Daoy (cell line): ENCODE data around the gene UBE2V1. TPM values are rescaled to one million over a fixed set of nuclear protein-coding genes. Genes with fewer than 3 reads are reported as not detected.
"Not testable (repeated sequence)": the region's sequence is repeated elsewhere in the genome, so short reads cannot be mapped to it uniquely, and the experiment has no call there.

Experiments
- DNase-seq: peaks from one replicate; pipeline ENCODE4 v3.0.0-alpha.2; 2015; ENCODE audit warnings: low read depth
- total RNA-seq: library from RNA; depleted of rRNA; stranded (reverse); fragments of >200 nt; shearing (Covaris generic); gene quantifications from 2 replicates; pipeline ENCODE4 v1.2.3, GENCODE V29; 2014

The UBE2V1 gene
- total RNA-seq, 1 experiment from 2014 or later: 35.8 TPM

GRCh38 chr20:50096237-50096636, 16.7 kb downstream of the UBE2V1 start:
- DNase-seq: no peak

GRCh38 chr20:50095476-50096078, 17.4 kb downstream of the UBE2V1 start:
- no peak for DNase-seq

DNA sequence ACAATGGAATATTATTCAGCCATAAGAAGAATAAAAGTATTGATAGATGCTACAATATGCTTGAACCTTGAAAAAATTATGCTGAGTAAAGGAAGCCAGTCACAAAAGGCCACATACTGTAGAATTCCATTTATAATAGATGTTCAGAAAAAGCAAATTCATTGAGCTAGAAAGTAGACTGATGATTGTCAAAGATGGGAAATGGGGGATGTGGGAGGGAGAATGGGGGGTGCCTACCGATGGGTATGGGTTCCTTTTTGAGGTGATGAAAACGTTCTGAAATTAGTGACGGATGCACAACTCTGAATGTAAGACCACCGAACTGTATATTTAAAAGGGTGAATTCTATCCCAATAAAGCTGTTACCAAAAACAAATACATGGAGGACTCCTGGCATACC, 18.4 kb downstream of the UBE2V1 start:
- DNase-seq: no peak

DNA sequence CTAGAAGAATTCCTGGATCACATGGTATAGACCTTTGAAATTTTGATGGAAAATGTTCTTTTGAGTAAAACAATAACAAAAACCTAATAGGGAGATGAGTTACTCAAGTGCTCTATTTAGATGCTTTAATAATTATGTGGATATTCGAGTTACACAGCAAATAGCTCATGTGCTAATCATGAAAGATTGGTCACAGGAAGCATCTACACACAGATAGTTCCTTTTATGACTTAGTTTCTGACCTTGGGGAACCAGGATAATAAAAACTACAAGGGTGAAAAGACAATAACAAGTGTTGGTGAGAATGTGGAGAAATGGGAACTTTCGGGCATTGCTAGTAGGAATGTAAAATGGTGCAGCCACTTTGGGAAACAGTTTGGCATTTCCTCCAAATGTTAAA, 19.7 kb downstream of the UBE2V1 start:
- DNase-seq: no peak

GRCh38 chr20:50092436-50092835, 20.5 kb downstream of the UBE2V1 start:
- no peak for DNase-seq

- no peak for DNase-seq
Measured at GRCh38 chr20:50089787-50090177, 23.2 kb downstream of the UBE2V1 start.

DNA sequence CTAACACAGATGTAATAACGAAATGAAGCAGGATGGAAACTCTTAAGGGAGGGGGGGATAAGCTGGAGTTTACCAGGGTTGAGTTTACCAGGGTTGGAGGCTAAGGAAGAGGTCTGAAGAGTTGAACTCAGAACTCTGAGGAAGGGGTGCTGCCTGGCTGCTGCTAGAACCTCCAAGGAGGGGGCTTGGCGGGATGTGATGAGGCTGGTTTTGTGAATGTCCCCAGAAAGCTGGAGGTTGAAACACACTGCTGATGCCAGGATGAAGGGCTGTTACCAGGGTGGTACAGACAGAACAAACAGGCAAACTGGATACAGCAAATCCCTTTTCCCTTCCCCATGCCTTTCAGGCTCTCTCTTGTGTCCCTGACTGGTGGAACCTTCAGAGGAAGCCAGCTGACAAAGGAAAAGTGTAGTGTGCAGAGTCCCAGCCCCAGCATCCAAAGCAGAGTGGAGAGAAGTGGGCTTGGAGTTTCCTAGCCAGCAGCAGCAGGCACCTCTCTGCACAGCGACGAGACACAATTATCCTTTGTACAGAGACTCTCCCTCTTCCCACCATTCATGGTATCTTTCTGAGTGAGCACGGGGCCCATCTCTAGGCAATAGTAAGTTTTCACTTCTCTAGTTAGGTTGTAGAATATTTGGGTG, 23.7 kb downstream of the UBE2V1 start:
- DNase-seq: no peak

- no peak for DNase-seq
Measured at GRCh38 chr20:50088022-50088421, 24.9 kb downstream of the UBE2V1 start.

- DNase-seq: peak; percentile 60
Measured at GRCh38 chr20:50085481-50086365, 27.2 kb downstream of the UBE2V1 start.

GRCh38 chr20:50085146-50085480, 27.8 kb downstream of the UBE2V1 start:
- no peak for DNase-seq

DNA sequence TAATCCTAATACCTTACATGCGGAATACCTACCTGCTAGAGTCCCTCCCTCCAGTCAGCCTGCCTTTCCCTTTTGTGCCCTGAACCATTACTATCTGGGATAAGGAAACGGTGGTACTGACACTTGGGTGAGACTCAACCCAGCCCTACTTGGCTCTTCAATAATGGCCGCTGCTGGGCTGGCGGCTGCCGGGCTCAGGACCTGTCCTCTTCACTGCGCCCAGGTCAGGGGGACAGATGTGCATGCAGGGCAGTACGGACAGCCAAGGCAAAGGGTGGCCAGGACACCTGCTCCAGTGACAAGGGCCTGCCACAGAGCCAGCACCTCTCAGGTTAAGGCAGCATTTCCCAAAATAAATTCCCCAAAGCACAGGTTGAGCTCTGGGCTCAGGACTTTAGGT, 29.9 kb downstream of the UBE2V1 start:
- no peak for DNase-seq

- DNase-seq: not testable (repeated sequence)
Measured at GRCh38 chr20:50082056-50082455, 30.9 kb downstream of the UBE2V1 start.

GRCh38 chr20:50077818-50078601, 34.9 kb downstream of the UBE2V1 start:
- DNase-seq: no peak

- DNase-seq: no peak
Measured at GRCh38 chr20:50073500-50073899, 39.5 kb downstream of the UBE2V1 start.

- DNase-seq: peak; percentile 86
Measured at GRCh38 chr20:50071039-50071888, 41.7 kb downstream of the UBE2V1 start.

GRCh38 chr20:50070361-50070760, 42.6 kb downstream of the UBE2V1 start:
- no peak for DNase-seq

DNA sequence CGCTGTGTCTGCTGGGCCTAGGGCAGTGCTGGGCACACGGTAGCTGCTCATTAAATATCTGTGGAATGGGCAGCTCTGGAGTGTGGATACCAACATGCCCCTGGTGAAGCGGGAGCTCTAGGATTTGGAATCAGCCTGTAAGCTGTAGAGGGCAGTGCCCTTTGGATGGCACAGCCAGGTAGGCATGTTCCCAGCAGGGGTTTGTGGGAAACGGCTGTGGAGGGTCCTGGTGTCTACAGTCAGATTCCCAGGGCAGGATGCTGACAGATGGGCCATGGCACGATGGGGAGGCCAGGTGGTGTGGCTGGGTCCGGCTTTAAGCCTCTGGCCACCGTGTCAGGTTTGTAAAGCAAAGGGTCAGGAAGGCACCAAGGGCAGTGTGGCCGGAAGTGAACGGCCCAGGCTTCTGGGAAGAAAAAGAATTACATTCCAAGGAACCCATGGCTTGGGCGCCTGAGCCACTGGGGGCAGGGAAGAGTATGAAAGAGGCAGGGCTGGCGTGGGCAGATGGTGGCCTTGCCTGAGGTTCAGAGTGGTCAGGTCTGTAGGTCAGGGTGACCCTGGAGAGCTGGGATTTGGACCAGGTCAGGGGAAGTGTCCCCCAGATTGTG, 44.8 kb downstream of the UBE2V1 start:
- DNase-seq: no peak

DNA sequence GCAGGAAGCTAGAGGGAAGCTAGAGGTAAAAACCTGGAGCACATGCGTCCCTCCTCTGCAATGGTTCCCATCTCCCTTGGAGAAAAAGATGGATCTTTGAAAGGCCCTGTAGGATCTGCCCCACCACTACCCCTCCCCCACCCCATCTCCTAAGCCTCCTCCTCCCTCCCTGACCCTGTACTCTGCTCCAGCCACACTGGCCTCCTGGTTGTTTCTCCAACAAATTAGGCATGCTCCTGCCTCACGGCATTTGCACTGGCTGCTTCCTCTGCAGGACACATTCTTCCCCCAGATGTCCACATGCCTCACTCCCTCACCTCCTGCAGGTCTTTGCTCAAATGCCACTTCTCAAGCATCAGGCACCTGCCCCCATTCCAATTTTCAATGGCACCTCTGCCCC, 45.5 kb downstream of the UBE2V1 start:
- no peak for DNase-seq

DNA sequence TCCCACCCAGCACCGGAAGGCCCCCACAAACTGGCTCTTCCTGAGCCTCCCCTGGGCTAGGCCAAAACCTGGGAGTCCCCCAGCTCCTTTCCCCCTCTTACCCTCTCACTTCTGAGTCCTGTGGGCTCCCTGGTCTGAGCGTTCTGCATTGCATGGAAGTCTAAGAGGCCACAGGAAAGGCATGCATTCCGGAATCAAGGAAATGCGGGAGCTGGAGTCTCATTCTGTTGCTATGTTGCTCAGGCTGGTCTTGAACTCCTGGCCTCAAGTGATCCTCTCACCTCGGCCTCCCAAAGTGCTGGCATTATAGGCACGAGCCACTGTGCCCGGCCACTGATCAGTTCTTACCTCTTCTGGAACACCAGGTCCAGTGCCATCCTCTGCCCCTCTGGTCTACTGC, 45.9 kb downstream of the UBE2V1 start:
- DNase-seq: no peak

DNA sequence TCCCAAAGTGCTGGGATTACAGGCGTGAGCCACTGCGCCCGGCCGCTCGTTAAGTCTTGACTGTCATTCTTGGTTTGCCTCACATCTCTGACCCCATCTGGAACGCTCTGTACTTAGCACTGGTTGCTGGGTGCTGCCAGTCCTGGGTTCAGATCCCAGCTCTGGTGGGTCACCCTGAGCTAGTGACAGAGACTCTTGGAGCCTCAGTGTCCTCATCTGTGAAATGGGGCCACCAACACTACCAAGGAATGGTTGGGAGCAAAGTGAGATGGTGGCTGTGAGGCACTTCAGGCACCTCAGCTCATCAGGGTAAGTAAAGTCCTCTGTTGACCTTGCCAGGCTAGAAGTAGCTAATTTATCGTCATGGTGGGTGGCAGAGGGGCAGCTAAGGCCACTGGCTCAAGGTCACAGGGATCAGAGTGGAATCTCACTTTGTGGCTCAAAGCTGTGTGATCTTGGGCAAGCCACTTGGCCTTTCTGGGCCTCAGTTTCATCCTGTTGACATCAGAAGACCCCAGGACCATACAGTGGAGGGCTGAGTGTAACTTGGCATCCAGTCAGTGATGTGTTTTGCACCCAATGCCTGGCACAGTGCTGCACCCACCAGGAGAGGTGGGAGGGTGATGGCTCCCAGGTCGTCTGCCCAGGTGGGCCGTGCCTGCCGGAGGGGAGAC, 46.7 kb downstream of the UBE2V1 start:
- no peak for DNase-seq
